ENCODE data around the gene GBGT1.

GBGT1 gene

DNA sequence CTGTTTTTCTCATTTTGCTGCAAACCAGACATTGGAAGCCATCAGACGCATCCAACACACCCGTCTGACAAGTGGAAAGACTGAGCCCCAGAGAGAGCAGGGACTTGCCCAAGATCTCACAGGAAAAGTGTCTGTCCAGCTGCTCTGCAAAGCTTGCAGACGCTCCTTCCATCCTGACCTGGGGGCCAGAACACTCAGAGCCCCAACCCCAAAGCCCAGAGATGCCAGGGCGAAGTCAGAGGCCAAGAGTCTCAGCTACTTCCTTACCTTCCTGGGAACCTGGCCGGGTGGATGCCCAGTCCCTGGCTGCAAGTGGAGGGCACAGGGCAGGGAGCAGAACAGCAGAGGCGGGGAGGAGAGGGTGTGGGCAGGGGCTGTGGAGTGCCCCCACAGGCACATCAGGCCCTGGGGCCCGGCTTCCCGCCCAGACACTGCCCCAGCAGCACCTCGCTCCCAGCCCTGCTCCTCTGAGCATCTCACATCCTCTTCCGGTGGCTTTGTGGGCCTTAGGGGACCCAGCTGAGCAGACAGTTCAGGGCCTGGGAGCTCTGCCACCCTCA, 32.9 kb downstream of the GBGT1 start:
- no peak overlapping the region for H3K27ac ChIP-seq
- DNase-seq (ENCODE audit: low read depth, low spot score), result no peak

DNA sequence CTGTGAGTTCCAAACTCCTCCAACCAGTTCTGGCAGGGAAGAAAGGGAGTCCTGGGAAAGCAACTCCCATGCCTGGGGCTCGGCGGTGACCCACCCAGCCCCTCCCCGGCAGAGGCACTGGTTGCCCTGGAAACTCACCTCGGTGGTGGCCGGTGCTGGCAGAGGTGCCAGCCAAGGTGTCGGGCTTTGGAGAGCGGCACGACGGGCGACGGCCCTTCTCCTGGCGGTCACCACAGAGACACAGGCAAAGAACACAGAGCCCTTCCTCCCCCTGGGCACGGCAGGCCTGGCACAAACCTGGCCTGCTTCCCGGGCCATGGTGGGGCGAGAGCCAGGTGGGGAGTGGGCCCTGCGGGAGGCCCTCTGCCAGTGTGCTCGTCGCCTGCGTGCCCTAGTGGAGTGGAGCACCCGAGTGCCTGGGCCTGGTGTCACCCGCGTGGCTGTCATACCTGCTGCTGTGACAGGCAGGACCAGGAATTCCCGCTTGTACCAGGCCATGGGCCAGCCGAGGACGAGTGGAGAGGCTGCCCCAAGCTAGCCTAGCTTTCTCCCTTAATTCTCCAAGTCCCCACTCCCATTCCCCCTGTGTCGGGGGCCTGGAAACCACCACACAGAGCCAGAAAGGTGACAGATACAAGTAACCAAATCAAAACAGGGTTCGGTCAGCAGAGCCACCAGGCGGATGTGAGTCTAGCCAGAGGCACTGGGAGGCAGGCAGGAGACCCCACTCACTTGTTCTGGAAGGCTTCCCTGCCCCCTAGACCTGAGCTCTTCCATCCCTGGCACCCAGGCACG, 34.5 kb downstream of the GBGT1 start:
- no peak overlapping the region for H3K27ac ChIP-seq
- no peak for DNase-seq (ENCODE audit: low read depth, low spot score)

DNA sequence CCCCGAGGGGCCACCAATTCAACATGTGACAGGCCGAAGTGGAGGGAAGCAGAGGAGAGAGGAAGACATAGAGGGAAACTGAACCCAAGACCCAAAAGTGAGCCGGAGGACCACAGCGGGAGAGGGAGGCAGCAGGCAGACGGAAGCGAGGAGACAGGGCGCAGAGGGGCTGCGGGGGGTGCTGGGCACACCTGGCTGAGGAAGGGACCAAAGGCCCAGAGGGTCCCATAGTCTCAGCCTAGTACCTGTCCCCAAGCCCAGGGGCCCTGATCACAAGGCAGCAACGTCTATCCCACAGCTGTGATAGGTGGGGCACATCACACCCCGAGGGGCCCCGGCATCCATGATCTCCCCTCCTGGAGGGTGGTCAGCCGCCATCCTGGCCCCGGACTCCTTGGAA, 35.6 kb downstream of the GBGT1 start:
- H3K27ac ChIP-seq, result no peak overlapping the region
- DNase-seq (ENCODE audit: low read depth, low spot score), result no peak

DNA sequence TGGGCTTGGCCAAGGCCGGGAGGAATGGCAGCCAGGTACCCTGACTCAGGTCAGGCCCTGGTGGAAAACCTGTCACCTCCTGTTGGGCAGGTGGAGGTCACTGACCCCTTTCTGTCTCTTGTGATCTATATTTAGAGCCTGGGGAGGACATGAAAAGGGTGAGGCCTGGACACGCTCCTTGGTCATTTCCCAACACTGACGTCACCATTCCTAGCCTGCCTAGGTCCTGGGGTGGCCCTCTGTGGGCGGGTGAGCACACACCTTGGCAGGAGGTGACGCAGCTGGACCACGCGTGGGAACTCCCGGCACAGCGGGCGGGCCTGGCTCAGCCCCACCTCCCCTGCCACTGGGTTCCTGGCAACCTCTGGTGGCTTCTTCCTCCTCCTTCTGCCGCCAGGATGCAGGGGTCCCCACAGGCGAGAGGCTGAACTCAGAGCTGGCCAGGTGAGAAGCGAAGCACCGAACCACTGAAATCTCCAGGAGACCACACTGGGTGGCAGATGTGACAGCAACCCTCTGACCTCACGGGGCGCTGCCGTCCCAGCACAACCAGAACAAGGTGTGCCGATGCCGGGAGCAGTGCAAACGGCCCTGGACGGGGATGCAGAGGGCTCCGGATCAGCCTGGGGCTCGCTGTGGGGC, 36.3 kb downstream of the GBGT1 start:
- DNase-seq (ENCODE audit: low read depth, low spot score), result peak; percentile 71
- no peak overlapping the region for H3K27ac ChIP-seq

DNA sequence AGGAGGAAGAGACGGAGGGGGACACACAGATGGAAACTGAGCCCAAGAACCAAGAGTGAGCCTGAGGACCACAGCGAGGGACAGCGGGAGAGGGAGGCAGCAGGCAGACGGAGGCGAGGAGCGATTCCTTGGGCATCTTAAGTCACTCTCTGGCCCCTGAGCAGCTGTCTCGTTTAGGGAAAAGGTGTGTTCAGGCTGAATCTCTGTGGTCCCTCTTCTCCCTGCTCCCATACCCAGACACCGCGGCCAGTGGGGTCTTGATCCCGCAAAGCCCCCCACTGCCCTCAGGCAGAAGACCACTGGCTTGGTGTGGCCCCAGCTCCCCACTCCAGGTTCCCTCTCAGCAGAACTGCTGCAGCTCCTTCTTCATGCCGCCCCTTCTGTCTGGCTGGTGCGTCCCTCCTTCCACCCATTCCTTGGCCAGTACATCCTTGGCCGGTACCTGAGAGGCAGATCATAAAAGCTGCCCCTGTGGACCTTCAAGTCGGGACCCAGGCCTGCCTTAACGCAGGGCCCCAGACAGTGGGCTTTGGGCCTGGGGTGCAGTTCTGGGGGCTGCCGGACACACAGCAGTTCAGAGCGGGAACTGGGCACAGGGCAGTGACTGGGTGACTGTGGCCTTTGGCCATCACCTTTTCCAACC, 36.9 kb downstream of the GBGT1 start:
- DNase-seq (ENCODE audit: low read depth, low spot score), result no peak
- H3K27ac ChIP-seq, result no peak overlapping the region

DNA sequence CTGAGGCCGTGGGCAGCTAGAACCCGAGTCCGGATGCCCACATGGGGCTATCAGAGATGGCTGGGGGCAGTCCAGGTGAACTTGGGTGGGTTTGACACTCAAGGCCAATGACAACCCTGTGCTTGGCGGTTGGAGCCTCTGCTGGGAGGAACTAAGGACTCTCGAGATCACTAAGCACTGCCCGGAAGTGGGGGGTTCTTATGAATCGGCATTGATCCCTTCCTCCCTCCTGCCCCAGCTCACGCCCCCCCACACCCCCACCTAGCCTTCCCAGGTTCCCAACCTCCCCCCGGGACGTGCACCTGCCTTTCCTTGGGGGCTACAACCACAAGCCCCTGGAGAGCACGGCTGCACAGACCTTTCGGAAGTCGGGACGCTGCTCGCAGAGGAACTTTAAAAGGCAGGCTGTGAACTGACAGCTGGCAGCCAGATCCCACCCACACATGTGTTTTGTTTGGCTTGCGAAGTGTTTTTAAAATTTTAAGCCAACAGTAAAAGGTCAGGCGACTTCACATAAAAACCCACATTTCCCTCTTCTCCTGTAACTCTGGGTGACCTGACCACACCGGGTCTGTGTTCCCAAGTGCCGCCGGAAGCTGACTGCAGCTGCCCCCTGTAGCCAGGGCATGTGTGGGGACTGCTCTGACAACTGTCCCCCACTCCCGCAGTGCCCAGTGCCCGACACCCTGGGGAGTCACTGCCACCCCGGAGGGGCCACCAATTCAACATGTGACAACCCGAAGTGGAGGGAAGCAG, 37.6 kb downstream of the GBGT1 start:
- no peak for DNase-seq (ENCODE audit: low read depth, low spot score)
- H3K27ac ChIP-seq, result no peak overlapping the region

DNA sequence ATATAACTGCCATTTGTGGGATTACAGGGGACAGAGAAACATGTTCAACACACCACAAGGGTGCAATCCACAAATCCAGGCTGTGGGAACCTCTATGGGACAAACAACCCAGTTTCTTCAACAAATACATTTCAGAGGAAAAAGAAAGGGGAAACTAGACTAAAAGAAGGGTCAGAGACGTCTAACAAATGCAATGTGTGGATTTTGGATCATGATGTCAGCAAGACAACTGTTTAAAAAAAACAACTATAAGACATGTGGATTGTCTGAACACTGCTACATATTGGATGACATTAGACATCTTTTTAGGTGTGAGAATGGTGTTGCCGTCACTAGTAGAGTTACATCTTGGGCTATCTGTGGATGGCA, 38.8 kb downstream of the GBGT1 start:
- no peak overlapping the region for H3K27ac ChIP-seq
- no peak for DNase-seq (ENCODE audit: low read depth, low spot score)

DNA sequence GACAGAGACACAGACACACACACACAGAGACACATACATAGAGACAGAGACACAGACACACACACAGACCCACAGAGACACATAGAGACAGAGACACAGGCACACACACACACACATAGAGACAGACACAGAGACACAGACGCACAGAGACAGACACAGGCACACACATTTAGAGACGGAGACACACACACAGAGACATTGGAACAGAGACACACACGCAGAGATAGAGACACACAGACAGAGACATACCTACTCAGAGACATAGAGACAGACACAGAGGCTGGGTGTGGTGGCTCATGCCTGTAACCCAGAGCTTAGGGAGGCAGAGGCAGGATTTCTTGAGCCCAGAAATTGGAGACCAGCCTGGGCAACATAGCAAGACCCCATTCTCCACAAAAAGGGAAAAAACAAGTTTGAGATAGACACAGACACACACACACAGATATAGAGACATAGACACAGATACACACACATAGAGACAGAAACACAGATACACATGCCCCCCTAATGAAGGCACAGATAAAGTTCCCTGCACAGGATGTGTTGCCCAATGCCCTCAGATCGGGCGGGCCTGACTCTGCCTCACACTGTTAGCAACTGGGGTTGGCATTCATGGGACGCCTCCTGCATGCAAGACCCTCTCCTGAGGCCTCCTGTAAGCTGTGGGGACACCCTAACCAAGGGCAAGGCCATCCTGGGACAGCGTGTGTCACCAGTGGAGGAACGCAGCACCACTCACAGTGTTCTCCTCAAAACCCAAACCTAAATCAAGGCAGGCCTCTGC, 39.4 kb downstream of the GBGT1 start:
- no peak overlapping the region for H3K27ac ChIP-seq
- DNase-seq (ENCODE audit: low read depth, low spot score), result no peak

DNA sequence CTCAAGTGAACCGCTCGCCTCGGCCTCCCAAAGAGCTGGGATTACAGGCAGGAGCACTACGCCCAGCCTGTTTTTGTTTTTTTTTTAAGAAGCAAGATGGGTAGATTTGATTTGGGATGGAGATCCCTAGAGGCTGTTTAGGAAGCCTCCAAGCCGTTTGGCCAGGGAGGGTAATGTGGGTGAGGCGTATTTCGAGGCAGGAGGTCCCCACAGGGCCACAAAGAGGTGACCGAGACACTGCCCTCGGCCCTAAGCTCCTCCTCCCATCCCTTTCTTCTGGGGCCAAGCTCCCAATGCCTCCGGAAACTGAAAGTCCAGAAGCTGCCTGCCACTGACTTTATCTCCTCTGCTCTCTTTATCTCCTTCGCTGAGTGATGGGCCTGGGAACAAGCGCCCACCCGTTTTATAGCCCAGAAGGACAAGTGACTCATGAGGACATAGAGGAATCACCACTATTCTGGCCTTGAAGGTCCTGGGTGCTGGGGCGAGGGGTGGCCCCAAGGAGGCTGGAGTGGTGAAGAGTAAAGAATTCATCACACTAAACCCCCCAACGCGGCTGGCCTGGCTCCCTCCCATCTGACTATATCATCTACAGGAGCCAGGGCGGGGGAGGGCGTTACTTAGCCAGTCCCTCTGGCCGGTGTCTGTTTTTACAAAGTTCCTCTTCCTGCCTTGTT, 40.6 kb downstream of the GBGT1 start:
- no peak for DNase-seq (ENCODE audit: low read depth, low spot score)
- H3K27ac ChIP-seq, result no peak overlapping the region

DNA sequence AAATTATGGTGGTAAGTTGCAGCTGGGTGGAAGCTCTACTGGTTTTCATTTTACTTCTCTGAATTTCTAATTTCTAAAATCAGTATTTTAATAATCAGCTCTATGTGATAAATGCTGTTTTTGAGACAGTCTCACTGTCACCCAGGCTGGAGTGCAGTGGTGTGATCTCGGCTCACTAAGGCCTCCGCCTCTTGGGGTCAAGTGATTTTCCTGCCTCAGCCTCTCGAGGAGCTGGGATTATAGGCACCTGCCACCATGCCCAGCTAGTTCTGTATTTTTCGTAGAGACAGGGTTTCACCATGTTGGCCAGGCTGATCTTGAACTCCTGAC, 41.1 kb downstream of the GBGT1 start:
- no peak overlapping the region for H3K27ac ChIP-seq
- DNase-seq (ENCODE audit: low read depth, low spot score), result no peak

DNA sequence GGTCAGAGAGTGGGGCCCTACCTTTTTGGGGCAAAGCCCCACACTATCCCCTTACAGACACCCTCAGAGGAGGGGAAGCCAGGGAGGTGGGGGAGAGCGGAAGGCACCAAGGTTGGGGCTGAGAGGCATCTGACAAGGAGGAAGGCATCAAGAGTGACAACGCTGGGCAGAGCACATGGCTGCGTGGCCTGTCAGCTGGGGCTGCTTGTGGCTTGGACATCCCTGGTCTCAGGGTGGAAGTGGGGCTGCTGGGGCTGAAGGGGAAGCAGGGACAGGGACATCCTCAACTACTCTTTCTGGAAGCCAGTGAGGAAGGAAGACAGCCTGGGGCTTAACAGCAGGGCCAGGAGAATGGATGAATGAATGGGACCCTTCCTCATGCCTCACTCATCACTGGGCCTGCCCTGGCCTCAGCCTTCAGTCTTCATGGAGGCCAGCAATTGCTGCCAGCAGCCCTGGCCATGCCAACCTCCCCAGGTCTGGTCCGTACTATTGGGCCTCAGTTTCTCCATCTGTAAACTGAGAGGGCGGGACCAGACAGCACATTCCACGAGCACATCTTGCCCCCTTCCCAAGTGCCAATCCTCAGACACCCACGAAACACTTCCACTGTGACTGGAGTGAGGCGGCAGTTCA, 41.7 kb downstream of the GBGT1 start:
- no peak for DNase-seq (ENCODE audit: low read depth, low spot score)
- peak overlapping the region; percentile 66 for H3K27ac ChIP-seq

DNA sequence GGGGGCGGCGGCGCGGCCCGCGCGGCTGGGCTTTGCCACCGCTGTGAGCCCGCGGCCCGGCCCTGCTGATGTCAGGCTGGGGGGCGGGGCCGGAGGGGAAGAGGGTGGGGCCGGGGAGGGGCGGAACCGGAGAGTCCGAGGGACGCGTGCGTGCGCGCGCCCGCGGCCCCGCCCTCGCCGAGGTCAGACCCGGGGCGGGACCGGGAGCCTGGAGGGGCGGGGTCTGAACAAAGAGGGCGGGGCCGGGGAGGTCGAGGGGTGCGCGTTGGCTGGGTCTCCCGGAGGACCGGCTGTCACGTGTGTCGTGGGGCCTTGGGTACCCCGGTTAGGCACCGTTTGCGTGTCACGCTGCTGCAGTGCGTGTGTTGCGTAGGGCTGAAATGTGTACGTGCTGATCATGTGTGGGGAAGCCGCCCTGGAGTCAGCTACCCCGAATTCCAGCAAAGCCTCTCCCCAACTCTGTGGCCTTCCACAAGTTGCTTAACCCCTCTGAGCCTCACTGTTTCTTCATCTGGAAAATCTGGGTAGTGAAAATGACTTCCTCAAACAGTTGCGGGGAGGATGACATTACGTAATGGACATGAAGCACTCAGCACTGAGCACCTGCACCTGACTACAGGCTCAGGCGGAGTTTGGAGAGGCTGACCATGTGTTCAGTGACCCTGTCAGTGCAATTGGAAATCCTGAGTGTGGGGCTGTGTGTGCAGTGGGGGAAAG, 42.4 kb downstream of the GBGT1 start, which contains the start of gene RALGDS:
RALGDS (minus strand) TSS at position 43 of the 717 bp plus-strand sequence. CDS start 86 bp downstream, outside the sequence.
- H3K27ac ChIP-seq, result peak within 1 kb of the TSS; percentile 66
- peak; percentile 55 for DNase-seq (ENCODE audit: low read depth, low spot score)

DNA sequence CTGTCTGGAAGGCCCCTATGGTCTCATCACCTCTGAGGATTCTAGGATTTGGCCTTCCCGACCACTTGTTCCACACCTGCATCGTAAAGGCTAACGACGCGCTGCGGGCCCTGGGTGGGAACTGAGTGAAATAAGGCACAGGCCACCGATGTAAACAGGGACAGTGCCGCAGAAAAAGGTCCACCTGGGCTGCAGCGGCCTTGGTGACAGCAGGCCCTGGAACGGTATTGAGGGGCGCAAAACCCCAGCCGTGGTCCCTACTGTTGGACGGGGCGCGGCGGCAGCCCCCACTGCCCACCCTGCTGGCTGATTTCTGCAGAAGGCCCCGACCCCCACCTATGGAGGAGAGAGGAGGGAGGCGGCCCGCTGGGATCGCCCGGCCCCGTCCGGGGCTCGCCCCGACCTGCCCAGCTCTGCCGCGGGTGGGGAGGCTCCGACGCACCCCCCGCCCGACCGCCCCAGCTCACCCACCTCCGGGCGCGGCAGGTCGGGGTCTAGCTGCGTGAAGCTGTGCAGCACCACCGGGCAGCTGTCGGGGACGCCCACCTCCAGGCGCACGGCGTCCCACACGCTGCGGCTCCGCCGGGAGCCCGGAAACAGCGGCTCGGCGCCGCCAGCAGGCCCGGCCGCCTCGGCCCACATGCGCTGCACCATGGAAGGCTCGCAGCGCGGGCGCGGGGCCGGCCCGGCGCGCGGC, 43.1 kb downstream of the GBGT1 start:
- DNase-seq (ENCODE audit: low read depth, low spot score), result no peak
- H3K27ac ChIP-seq, result peak overlapping the region; percentile 66

DNA sequence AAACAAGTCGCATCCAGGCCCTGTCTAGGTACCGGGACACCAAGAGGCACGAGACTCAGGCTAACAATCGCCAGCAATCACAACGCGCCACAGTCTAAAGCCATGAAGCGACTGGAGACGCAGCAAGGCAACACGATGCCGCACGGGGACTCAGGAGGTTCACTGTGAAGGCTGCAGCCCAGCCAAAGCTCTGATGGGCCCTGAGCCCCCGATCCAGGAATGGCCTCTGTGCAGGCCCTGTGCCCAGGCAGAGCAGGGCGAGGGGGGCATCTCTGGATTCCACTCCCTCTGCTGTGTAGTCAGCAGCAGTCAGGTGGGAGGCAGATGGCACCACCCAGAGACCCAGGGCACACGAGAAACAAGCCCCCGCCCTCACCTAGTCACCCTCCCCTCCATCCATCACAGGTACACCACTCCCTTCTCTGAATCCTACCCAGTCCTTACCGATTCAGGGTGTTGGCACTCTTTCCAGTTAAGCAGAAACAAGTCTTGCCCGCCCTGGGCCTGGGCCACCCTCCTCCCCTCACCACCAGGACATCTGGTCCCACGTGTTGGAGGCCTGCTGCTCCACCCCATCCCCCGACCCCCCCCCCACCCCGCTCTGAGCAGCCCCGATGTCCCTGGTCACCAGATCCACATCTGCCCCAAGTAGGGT, 43.7 kb downstream of the GBGT1 start:
- DNase-seq (ENCODE audit: low read depth, low spot score), result no peak
- H3K27ac ChIP-seq, result peak overlapping the region; percentile 66

DNA sequence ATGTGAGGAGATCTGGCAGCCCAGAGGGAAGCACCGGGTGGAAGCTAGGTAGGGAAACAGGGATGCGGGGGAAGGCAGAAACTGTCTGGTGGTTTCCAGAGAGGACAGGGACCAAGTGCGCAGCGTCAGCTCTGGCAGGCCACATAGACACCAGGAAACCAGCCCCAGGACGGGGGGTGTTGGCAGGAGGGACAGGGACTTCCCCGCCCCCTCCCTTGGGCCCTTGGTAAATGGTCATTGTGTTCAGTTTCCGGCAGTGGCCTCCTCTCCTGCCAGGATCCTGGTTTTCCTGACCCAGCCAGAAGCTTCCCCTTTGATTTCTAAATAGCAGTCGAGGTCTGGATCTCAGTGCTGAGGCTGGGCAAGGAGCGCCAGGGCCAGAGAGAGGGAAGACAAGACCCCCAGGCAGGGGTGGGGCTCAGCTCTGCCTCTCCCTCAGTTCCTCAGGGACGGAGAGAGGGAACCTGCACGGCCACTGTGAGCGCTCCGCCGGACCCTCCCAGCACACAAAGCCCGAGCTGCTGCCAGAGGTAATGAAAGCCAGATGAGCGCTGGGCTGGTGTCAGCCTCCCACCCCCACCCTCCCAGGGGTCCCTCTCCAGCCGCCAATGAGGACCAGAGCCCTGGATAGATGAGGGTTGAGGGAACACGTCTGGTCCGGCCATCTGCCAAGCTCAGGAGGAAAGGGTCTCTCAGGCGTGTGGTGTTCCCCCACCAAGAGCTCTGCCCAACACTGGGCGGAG, 44.4 kb downstream of the GBGT1 start:
- H3K27ac ChIP-seq, result no peak overlapping the region
- no peak for DNase-seq (ENCODE audit: low read depth, low spot score)

DNA sequence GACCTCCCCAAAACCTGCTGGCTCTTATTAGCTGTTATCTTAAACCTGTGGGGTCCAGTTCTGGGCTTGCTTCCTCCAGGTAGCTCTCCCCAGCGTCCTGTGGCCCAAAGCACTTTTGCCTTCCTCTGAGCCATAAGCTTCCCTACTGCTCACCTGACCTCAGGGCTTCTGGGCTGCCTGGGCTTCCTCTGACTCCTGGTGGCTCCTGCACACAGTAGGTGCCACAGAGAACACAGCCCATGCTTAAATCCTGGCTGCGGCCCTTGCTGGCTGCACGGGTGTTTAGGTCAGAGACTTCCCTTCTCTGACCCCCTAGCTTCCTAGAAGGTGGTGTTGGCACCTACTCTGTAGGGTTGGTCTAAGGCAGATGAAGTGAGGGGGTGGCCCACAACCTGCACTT, 45.1 kb downstream of the GBGT1 start:
- H3K27ac ChIP-seq, result no peak overlapping the region
- no peak for DNase-seq (ENCODE audit: low read depth, low spot score)

DNA sequence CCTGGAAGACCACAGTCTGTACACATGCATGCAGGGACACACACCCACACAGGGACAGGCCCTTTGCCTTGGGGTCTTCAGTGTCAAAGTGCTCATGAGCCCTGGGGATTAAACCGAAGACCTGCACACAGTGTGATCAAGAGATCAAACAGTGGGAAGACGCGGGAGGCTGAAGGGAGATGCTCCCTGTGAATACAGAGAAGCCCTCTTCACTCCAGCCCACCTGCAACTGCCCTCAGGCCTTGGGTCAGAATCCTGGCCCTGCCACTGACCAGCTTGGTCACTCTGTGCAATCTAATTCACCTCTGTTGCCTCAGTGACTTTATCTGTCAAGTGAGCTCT, 45.6 kb downstream of the GBGT1 start:
- no peak for DNase-seq (ENCODE audit: low read depth, low spot score)
- no peak overlapping the region for H3K27ac ChIP-seq
